ENCODE data around the gene NIFK.

DNA sequence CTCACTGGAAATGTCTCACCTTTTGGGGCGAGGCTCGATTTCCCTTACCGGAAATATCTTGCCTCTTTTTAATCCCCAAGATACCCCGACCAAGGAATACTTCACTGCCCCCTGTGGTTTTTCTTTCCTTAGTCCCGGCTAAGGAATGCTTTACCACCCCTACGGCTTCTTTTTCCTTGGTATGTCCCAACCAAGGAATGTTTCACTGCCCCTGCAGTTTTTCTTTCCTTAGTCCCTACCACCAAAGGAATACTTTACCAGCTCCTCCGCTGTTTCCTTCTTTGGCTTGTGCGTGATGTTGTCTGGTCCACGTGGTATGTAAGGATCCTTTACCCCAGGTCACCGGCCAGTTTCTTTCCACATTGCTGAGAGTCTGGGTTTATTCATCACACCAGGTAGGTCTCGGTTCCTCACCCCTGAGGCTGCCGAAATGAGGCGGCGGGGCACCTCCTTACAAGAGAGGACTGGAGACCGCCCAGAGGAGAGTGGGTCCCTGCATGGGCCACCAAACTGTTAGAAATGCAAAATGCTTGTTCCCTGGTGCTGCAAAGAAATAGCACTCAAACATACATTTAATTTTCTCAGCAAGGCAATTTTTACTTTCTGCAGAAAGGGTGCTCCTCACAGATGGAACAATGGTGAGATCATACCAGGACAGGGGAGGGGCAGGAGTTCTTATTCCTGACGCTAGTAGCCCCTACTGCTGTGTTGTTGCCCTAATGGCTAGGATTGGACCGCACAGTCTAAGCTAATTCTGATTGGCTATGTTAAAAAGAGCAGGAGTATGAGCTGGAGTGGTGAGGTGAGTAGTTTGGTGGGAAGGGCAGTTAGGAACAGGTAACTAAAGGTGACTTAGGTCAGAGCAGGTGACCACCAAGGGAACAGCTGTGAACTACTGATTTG is 54.0 kb downstream of the NIFK start:
- TF ChIP-seq CTCF (conservative IDR thresholded peaks at IDR 0.05 in 1 of 2, IDR thresholded peaks at IDR 0.05 in 1 of 2; ENCODE audit: extremely low read depth in 1 of 2, insufficient read depth in 1 of 2, low read depth in 1 of 2, low read length in 2 of 2) (no peak), EZH2 (IDR thresholded peaks at IDR 0.05; ENCODE audit: borderline replicate concordance, low read length) (no peak)
